ENCODE data around the gene EMCN.
"Not testable (repeated sequence)": the region's sequence is repeated elsewhere in the genome, so short reads cannot be mapped to it uniquely, and the experiment has no call there.

Gene EMCN

GRCh38 chr4:100379583-100380105 lies 138.2 kb downstream of the EMCN start:
- DNase-seq (ENCODE audit: low spot score): no peak

GRCh38 chr4:100372432-100372831 lies 145.4 kb downstream of the EMCN start:
- peak; percentile 0 for DNase-seq (ENCODE audit: low spot score)

GRCh38 chr4:100369871-100370270 lies 148.0 kb downstream of the EMCN start:
- DNase-seq (ENCODE audit: low spot score): no peak

DNA sequence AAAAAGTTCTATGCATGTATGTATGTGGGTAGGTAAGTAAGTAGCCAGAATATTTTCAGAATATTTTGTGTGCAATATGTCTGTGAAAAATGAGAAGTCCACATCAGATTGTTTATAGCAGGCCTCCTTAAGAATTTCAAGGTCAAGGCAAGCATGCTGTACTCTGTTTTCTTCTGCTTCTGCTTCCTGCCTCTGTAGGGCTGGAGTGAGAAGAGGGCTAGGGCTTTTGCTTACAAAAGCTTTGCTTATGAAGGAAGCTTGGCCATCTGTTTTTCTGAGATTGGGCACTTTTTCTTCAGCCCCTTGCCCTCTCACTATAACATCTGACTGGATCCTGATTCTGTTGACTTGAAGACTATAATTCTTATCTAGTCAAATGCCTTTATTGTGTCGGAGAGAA lies 150.4 kb downstream of the EMCN start:
- DNase-seq (ENCODE audit: low spot score): no peak

DNA sequence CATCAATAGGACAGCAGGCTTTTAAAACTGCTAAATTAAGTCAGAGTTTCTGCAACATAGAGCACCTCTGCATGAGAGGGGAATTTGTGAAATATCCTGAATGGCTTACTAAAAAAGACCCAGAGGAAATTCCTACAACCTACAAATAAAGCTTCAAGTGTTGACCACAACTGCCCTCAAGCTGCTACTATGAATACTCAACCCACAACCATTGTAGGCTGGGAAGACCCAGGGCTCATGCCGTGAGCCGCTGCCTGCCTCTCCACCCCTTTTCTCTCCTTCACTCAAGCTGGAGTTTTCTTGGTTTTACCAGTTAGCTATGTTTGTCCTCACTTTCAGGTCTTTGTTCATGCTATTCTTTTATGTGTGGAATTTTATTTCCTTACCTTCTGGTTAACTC lies 151.6 kb downstream of the EMCN start:
- DNase-seq (ENCODE audit: low spot score): no peak

DNA sequence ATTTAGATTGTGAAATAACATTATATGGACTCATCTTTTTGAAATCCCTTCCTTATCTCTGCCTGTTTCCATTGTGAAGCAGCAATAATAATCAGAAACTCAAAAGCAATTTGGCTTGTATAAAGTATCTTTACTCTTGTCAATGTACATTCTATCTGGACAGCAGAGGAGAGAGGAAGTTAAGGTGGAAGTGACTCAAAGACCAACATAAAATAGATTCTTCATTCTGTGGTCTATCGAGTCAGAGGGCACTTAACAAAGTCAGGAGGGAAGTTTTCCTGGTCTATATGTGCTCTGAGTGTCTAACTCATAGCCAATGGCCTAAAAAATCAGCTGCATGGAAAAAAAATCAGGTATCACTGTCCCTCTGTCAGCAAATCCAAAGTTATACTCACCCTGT lies 155.5 kb downstream of the EMCN start:
- DNase-seq (ENCODE audit: low spot score): no peak

DNA sequence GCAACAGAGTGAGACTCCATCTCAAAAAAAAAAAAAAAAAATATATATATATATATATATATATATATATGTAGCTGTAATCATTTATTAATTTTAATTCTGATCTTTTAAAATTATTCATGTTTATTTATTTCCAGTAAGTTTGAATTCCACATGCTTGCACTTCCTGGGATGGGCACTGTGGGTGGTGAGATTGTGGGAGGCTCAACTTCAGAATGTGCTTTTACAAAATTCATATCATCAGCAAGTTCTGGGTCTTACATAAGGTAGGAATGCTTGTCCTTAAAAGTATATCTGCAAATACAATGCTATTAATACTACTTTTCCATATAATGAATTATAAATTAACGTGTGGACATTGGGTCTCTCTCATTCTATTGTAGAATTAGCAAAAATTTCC lies 156.5 kb downstream of the EMCN start:
- no peak for DNase-seq (ENCODE audit: low spot score)

- no peak for DNase-seq (ENCODE audit: low spot score)
Measured at GRCh38 chr4:100360211-100360610, 157.6 kb downstream of the EMCN start.

- no peak for DNase-seq (ENCODE audit: low spot score)
Measured at GRCh38 chr4:100359441-100359840, 158.4 kb downstream of the EMCN start.

- DNase-seq (ENCODE audit: low spot score): no peak
Measured at GRCh38 chr4:100357542-100357941, 160.3 kb downstream of the EMCN start.

DNA sequence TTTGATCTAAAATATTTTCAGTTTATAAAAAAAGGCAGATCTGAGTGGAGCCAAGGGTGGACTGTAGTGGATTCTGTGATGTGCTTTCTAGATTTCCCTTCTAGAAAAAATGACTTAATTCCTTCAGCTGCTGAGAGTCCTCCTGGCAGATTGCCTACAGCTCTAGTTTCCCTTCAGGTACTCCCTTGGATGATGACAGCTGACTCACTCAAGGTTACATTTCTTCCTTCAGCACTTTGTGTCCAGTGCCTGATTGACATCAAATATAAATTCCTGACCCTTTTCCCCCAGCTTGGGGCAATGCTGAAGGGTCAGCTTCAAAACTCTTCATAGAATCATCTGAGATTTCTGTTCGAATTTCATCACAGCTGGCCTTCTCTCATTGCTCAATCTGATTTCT lies 161.7 kb downstream of the EMCN start:
- no peak for DNase-seq (ENCODE audit: low spot score)

DNA sequence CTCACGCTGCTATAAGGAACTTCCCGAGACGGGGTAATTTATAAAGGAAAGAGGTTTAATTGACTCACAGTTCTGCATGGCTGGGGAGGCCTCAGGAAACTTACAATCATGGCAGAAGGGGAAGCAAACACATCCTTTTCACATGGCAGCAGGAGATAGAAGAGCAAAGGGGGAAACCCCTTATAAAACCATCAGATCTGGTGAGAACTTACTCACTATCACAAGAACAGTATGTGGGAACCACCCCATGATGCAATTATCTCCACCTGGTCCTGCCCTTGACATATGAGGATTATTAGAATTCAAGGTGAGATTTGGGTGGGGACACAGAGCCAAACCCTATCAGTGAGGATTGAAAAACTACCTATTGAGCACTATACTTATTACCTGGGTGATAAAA lies 165.5 kb downstream of the EMCN start:
- DNase-seq (ENCODE audit: low spot score): not testable (repeated sequence)

- no peak for DNase-seq (ENCODE audit: low spot score)
Measured at GRCh38 chr4:100348473-100348872, 169.3 kb downstream of the EMCN start.

DNA sequence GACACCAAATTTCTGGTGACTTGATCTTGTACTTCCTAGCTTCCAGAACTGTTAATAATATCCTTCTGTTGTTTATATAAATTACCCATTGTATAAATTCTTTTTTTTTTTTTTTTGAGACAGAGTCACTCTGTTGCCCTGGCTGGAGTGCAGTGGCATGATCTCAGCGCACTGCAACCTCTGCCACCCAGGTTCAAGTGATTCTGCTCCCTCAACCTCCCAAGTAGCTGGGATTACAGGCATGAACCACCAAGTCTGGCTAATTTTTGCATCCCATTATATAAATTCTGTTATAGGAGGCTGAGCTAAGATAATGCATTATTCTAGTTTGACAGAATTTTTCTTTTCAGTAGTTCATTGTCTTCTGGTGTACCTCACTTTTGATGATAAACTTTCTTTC lies 170.6 kb downstream of the EMCN start:
- DNase-seq (ENCODE audit: low spot score): no peak

GRCh38 chr4:100345585-100345984 lies 172.2 kb downstream of the EMCN start:
- DNase-seq (ENCODE audit: low spot score): no peak

Measured in HuH-7 (cell line).